GF-D8 (cell line): ENCODE results near the gene TBCD.
"Not testable (repeated sequence)": the region's sequence is repeated elsewhere in the genome, so short reads cannot be mapped to it uniquely, and the experiment has no call there.

ENCODE experiments used
- DNase-seq: peaks from one replicate; lab custom pipeline; 2025; lab: John Stamatoyannopoulos, UW

TBCD gene

DNA sequence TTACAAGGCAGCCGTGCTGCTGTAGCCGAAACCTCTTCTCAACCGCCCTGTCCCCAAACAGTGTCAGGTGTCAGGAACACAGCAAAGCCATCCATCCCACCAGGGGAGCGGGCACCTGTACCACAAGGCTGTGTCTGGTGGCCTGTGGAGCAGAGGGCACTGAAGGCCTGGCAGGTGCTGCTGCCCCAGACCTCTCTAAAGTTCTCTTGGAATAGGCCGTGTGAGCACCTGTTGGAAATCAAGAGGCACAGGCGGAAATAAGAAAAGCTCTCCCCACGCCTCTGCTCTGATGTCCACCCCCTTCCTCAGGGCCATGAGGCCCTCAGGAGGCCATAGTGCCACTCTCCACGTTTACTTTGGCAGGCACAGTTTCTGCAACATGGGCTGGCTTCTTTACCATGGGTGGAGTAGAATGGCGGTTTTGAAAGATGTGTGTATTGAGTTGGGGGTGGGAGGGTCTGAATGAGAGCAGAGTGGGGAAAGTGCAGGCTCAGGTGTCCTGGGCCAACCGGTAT, 187.8 kb downstream of the TBCD start:
- no peak for DNase-seq

DNA sequence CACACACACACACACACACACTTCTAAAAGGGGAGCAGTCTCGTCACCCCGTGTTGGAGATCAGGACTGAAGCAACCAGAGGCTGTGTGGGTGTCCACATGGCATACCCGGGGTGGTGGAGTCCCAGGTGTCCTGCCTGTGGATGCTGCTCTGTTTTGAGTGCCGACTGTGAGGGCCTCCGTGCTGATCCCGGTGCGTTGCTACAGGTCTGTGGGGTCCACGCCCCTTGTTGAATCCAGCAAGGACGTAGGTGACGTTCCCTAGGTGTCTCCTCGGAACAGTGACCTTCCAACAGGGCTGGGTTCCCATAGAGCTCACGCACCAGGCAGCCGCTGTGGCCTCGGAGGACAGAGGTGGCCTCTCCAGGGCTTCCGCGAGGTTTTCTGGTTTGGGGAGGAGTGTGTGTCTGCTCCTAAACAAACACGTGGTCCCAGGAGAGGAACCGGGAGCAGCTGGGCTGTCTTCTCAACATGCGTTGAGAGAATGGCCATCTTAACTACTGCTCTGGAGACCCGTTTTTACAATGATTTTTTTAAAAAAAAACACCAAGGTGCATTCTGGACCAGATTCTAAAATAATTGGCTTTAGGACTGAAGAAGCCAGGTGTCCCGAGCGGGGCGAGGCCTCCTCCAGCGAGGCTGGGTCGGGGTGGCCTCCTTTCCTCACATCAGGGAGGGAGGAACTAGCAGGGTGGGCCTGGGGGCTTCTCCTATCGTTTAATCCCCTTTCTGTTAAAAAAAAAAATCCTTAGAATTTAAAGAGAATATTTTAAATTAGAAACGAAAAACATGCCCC, 188.6 kb downstream of the TBCD start:
- no peak for DNase-seq

DNA sequence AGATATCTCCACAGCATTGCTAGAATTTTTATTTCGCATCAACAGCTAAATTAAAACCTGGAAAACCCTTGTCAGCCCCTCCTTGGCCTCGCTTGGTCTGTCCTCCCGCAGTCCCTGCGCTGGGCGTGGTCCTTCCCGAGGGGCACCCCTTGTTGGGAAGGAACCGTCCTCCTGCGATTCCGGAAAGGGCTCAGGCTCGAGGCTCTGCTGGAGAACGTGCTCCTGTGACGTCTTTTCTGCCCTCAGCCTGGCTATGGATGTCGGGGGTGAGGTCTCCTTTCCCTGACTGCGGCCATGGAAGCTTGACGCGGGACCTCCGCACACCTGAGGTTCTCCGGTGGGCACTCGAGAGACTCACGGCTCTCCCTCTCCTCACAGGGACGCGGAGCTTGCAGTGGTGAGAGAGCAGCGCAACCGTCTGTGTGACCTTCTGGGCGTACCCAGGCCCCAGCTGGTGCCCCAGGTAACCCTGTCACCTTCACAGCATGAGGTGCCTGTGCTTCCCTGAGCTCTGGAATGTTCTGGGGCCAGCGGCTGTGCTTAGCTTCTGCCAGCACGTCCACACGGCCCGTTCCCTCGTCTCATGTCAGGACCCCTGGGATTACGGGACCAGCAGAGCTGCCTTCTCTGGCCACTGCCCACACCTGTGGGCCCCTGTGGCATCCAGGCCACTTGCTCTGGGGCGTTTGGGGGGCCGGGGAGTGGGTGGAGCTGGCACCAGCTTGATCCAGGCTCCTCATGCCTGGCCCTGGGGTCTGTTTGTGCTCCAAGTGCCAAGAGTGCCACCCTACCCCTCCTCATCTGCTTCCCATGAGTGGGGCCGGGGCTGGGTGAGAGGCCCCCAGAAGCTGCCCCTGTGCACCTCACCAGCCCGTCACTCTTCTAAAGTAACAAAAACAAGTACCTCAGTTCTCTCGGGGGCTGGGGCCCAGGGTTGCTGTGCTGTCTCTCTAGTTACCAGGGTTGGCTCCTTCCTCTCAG, 189.4 kb downstream of the TBCD start:
- no peak for DNase-seq

DNA sequence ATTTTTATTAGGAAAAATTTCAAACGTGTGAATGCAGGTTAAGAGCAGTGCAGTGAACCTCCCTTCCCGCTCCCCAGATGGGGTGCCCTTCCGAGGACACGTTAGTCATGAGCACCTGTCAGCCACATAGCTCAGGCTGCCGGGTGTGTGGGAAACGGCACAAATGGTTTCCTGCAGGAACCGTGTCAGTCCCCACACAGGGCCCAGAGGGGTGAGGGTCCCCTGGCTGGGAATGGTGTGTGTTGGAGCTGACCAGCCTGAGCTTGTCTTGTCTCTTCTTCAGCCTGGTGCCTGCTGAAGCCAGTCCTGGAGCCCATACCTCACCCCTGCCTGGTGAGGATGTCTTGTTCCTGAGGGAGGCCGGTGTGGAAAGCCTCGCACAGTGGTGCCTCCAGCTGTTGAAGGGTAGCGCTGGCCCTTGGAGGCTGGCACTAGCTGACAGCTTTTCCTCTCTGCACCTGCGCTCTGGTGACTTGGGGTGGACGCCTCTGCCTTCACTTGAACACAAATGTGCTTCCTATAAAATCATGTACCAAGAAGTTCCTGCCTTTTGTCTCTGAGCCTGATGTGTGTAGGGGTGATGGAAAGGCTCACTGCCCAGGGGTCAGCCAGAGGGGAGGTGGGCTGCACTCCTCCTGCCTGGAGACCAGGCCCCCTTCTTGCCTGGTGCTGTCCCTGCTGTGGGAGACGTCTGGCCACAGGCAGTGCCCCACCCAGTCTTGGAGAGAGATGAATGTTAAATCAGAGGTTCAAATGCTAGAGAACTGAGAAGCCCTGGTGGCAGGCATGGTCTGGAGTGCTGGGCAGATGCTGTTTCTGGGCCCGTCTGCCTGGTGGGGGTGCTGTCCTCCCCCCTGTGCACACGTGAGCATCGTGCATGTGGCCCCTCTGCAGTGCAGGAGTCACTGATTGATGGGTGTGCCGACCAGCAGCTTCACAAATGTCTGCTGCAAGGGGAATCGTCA, 190.6 kb downstream of the TBCD start:
- no peak for DNase-seq

DNA sequence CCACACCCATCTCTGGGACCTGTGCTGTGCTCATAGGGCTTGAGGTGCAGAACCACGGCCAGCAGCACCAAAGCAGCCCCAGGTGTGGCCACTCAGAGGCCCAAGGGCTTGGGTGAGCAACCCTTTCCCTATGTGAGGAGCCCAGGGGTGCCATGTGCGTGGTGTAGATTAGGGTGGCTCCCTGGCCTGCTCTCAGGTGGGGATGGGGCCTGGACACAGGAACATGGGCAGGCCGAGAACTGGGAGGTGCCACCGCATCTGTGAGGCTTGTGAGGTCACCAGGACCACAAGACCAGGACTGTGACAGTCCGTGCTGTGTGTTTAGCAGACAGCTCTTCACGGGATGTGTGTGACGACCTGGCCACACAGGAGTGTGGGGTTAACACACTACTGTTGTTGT, 191.5 kb downstream of the TBCD start:
- DNase-seq, result no peak

DNA sequence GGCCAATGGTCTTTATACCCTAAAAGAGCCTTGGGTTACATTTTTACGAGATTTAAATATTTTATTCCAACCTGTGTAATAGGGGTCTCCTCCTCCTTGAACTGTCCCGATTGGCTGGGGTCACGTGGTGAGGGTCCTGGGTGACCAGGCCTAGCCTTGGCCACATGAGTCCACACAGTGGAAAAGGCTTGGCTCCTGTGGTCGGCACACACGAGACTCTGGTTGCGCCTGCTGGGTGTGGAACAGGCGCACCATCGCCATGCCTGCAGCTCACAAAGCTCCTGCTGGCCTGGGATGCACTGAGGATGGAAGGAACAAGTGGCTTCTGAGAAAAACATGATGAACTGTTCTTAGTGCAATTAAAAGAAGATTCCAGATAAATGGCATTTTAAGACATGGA, 191.9 kb downstream of the TBCD start:
- no peak for DNase-seq

DNA sequence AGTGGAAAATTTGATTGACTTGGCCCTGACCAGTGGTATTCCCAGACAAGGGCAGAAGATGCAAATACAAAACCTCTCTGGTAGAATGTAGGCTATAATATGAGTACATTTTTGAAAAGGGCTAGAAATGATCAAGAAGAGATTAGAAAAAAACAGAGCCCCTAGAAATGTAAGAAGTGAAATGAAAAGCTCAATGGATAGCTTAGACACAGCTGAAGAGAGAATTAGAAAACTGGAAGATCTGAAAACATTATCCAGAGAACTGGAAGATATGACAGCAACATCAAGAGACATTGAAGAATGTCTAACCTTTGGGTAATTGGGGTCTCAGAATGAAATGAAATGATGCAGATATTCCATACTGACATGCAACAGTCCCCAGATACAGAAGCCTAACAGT, 193.1 kb downstream of the TBCD start:
- no peak for DNase-seq

DNA sequence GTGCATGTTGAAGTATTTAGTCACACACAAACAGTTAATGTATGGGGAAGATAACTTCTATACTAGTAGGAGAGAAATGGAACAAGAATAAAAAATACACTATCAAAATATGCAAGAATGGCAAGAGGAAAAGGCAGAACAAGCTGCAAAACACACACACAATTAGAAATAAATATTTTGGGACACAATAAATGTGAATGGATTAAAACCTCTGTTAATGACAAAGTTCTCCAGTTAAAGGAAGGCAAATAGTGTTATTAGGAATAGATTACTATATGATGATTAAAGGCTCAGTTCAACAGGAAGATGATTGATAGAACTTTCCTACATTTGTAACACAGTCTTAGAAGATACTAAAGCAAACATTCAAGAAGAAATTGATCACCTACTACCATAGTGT, 194.2 kb downstream of the TBCD start:
- DNase-seq, result no peak

DNA sequence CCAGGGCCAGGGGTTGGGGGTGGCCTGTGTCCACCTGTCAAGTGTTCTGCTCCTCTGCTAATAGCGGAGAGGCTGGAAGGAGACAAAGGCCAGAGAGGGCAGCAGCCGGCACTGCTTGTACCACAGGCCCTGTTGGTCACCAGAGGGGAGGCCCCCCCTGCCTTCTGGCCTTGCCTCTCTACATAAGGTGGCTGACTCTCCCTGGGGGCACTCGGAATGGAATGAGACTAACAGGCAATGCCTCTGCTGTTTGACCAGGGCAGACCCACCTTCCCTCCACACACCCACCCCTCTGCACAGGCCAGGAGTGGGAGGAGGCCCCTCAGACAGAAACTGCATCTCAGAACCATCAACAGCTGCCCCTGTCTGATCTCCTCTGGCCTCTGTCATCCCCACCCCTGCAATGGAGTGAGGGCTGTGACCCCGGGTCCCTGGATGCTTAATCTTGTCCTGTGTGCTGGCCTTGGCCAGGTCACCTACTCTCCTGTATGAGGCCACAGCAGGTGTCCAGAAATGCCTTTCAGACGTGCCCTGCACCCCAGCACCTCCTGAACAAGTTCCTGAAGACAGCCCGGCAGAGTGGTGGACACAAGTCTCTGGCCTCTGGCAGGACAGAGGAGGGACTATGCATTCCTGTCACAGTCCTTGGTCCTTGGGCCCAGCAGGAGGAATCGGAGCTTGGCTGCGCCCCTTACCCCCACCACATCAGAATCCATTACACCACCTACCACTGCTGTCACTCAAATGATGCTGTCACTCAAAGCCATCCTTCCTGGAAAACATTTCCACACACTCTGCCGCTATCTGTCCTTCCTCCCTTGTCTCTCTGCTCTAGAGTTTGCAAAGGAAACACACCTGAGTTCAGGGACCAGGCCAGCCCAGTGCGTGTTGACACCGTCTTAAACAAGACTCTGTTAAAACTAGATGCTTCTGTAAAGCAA, 195.5 kb downstream of the TBCD start:
- DNase-seq, result no peak

DNA sequence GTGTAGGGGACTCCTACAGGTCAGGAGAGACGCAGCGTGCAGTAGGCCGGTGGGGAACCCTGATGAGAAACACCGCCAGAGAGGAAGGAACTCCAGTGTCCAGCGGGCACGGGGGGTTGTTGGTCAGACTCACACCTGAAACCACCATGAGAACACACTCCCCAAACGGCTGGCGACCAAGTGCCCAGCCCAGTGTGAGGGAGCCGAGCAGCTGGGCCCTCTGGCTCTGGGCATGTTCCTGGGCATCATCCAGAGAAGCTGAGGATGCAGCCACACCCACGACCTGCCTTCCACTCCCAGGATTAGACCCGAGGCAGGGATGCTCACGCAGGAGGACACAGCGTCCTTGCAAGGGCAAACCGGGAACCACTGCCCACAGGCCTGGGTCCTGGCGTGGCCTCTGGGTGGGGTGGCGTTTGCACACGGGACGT, 196.2 kb downstream of the TBCD start:
- DNase-seq, result no peak

DNA sequence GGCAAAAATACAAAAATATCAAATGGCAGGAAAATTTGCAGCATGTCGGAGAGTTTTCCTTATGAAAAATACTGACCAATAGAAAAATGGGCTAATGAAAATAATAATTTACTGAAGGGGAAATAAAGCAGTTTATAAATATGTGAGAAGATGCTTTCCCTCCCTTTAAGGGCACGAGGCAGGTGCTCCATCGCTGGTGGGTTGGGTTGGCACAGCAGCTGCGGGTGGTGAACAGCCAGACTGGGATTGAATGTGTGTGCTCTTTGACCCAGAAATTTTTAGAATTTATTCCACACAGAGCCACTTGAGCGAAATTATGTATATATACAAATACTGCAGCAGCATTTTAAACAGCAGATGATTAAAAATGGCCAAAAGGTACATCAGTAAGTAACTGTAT, 197.1 kb downstream of the TBCD start:
- no peak for DNase-seq

DNA sequence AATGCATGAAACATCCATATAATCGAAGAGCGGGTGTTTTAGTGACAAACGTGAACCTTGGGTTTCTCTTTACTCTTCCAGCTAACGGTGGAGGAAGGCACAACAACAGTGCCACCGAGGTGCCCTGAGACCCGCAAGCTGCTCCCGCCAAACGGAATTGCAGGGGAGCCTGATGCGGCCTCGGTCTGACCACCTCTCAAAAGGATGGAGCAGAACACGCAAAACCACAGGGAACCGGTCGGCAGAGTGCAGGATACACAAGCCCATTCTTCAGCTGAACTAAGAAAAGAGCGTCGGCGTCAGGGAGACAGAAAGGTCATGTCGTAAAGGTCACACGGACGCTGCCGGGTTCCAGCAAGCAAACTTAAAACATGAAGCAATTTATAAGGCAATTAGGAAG, 197.5 kb downstream of the TBCD start:
- no peak for DNase-seq

DNA sequence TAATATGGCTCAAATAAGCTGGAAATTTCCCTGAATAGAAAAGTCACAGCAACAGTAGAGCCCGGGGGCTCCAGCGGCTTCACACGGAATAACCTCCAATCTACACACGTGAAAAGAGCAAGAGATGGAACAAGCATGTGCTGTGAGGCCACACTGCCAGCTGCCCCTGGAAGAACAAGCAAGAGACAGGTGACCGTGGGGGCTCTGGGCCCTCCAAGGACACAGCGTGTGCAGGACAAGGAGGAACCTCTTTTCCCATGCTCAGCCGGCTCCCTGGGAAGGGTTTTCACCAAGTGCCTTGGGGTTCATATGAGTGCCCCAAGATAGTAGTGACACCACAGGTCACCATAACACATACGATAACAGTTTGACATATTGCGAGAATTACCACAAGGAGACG, 198.1 kb downstream of the TBCD start:
- no peak for DNase-seq

DNA sequence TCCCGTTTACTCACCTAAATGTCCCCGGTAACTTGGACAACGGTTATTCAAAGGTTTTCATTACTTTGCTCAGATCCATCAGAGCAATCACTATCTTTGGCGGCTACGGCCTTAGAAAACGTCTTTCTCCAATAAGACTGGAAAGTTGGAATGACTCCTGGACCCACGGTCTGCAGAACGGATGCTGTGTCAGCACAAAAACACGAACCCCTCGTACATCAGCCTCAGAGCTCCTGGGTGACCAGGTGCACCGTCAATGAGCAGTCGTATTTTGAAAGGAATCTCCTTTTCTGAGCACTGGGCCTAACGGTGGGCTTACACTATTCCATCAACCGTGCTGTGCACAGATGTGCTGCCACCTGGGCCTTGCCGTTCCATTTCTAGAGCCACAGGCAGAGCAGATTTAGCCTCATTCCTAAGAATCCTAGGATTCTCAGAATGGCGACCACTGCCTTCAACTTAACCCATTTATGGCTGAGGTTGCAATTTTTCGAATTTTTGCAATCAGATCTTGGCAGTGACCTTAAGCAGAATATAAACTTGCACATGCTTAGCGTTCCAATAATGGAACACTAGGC, 198.7 kb downstream of the TBCD start:
- DNase-seq, result no peak

DNA sequence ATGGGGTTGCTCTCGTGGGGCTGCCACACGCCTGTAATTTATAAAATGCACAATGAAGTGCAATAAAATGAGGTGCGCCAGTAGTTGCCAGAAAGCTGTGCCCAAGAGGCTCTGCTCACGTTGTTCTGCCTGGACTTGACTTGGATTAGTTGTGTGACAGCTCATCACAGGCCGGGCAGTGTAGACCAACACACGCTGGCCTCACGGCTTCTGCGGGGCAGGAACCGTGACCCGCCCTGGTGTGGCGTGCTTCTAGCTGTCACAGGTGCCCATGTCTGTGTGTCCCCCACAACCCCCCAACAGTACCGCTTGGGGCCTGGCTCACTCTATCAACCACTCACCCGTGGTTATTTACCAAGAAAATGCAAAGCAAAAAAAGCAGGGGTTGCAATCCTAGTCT, 200.2 kb downstream of the TBCD start:
- DNase-seq, result no peak

DNA sequence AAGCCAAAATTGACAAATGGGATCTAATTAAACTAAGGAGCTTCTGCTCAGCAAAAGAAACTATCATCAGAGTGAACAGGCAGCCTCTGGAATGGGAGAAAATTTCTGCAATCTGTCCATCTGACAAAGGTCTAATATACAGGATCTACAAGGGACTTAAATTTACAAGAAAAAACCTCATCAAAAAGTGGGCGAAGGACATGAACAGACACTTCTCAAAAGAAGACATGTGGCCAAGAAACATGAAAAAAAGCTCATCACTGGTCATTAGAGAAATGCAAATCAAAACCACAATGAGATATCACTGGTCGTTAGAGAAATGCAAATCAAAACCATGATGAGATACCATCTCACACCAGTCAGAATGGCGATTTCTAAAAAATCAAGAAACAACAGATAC, 203.2 kb downstream of the TBCD start:
- not testable (repeated sequence) for DNase-seq

DNA sequence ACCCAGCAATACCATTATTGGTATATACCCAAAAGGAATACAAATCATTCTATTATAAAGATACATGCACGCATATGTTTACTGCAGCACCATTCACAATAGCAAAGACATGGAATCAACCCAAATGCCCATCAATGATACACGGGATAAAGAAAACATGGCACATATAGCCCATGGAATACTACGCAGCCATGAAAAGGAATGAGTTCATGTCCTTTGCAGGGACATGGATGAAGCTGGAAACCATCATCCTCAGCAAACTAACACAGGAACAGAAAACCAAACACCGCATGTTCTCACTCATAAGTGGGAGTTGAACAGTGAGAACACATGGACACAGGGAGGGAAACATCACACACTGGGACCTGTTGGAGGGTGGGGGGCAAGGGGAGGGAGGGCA, 203.8 kb downstream of the TBCD start:
- not testable (repeated sequence) for DNase-seq

DNA sequence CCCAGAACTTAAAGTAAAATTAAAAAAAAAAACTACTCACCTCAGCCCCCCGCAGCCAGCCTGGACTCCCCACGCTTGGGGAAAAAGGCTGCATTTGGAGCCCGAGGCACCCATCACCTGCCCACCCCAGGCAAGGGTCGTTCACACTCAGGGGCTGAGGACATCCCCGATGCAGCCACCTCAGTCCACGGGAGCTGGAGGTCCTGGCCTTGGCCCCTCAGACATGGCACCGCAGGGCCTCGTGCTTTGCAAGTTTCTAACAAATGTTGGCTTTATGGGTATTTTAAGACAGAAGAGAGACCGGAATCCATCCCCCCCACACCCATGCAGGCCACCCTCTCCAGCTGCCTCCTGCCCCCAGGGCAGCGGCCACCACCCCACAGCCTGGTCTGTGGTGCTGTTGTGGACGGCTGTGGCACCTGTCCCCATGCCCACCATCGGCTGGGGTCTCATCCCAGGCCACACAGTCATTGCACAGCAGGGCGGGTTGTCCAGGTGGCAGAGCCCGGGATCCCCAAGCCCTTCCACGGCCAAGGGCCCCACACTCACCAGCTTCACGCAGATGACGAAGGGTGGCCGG, 204.4 kb downstream of the TBCD start:
- no peak for DNase-seq

DNA sequence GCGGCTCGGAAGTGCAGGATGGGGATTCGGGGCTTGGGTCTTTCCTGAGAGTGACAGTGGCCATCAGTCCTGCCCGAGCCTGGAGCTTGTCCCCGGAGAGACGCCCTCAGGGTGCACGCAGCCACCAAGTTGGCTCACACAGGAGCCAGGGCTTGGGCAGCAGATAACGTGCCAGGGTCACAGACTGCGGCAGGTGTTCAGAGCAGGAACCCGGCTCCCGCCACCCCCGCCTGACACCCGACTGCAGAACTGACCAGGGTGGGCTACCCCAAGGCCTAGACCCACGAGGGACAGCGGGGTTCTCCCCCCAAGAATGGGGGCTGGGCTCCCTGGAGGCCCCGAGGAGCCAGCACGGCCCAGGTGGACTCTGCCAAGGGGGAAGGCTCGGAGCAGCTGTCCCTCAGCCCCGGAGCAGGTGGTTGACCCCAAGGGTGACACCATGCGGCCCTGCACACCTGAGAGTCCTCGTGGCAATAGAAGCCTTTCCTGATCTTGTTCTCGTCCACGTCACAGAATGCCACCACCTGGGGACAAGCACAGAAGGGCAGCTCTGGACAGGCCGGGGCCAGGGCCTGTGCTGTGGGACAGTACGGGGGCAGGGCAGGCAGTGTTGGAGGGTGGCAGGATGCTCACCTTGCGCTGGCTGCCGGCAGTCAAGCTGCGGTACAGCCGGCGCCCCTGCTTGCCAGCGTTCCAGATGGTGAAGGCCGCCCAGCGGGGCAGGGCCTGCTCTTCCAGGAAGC, 205.0 kb downstream of the TBCD start:
- no peak for DNase-seq
